GM12873 (cell line): ENCODE measurements around the gene MLC1.

ENCODE experiments used
- CTCF ChIP-seq: IDR thresholded peaks from 2 replicates; pipeline ENCODE4 v1.5.1; 2012; ENCODE audit warnings: low read depth, mild to moderate bottlenecking, moderate library complexity, low read length, control low read depth; ENCODE audit not compliant: insufficient read depth; ENCODE audit errors: missing control alignments

Gene MLC1

GRCh38 chr22:50035131-50035881, 49.9 kb downstream of the MLC1 start:
- TF ChIP-seq CTCF, result no peak

GRCh38 chr22:50034126-50035081, 50.8 kb downstream of the MLC1 start:
- no peak for TF ChIP-seq CTCF

- TF ChIP-seq CTCF, result no peak
Observed at GRCh38 chr22:50032941-50033601, 52.2 kb downstream of the MLC1 start.

GRCh38 chr22:50032109-50032871, 52.9 kb downstream of the MLC1 start:
- TF ChIP-seq CTCF, result no peak

GRCh38 chr22:50031189-50032091, 53.8 kb downstream of the MLC1 start:
- TF ChIP-seq CTCF, result no peak
